SK-N-SH (cell line): ENCODE measurements around the gene RAB3B. TPM values are rescaled to one million over a fixed set of nuclear protein-coding genes. Genes with fewer than 3 reads are reported as not detected.

Experiments
- CTCF ChIA-PET: fragments of 300-600, 350-600 bp; formaldehyde crosslinking; extraction: SDS; loops from one replicate; lab custom pipeline; 2021; lab: Yijun Ruan, JAX
- POLR2A ChIA-PET: fragments of 350-600 bp; sonication (Branson Sonifier 250); formaldehyde crosslinking; extraction: SDS; loops from one replicate; lab custom pipeline; 2020; ENCODE audit warnings: antibody characterized with exemption, inconsistent platforms; lab: Yijun Ruan, JAX
- DNase-seq: peaks from one replicate; pipeline ENCODE4 v3.0.0; 2012
- H2AFZ ChIP-seq: fragments of 200-600 bp; sonication (generic); 2 replicates; pipeline ENCODE4 v1.8.1; 2016; ENCODE audit warnings: antibody characterized with exemption, mild to moderate bottlenecking, low read depth
- H3F3A ChIP-seq: fragments of 200-600 bp; sonication (generic); replicated peaks from 2 replicates; pipeline ENCODE3; 2016; ENCODE audit warnings: antibody characterized with exemption, mild to moderate bottlenecking; ENCODE audit not compliant: insufficient read depth
- H3K27ac ChIP-seq, 2 experiments: fragments of 200-500 bp in 1 of 2; fragments of 200-600 bp in 1 of 2; sonication (Bioruptor generic) in 1 of 2; sonication (generic), shearing (Covaris generic) in 1 of 2; 2 replicates each; pipeline versions ENCODE4 v1.5.1 to v1.6.1; 2014 to 2016; ENCODE audit warnings: low read depth in 2 of 2, inconsistent platforms in 1 of 2, low read length in 1 of 2, mild to moderate bottlenecking in 1 of 2, mixed read lengths in 1 of 2
- H3K27me3 ChIP-seq: fragments of 200-600 bp; sonication (generic), shearing (Covaris generic); 2 replicates; pipeline ENCODE4 v1.6.1; 2016; ENCODE audit warnings: mixed run types; ENCODE audit not compliant: insufficient read depth
- H3K36me3 ChIP-seq, 2 experiments: fragments of 200-500 bp in 1 of 2; fragments of 200-600 bp in 1 of 2; sonication (Bioruptor generic) in 1 of 2; sonication (generic) in 1 of 2; replicated peaks in 1 of 2; 2 replicates each; pipeline versions ENCODE3 to v1.5.1; 2014 to 2016; ENCODE audit warnings: low read length in 1 of 2, mild to moderate bottlenecking in 1 of 2; ENCODE audit not compliant: insufficient read depth in 2 of 2, control insufficient read depth in 1 of 2
- H3K4me1 ChIP-seq, 2 experiments: fragments of 200-500 bp in 1 of 2; fragments of 200-600 bp in 1 of 2; sonication (Bioruptor generic) in 1 of 2; sonication (generic), shearing (Covaris generic) in 1 of 2; 2 replicates each; pipeline versions ENCODE4 v1.5.1 to v1.6.1; 2014 to 2016; ENCODE audit warnings: low read depth in 1 of 2, low read length in 1 of 2, mixed run types in 1 of 2; ENCODE audit not compliant: insufficient read depth in 2 of 2, control insufficient read depth in 1 of 2
- H3K4me2 ChIP-seq: fragments of 200-600 bp; sonication (generic), shearing (Covaris generic); 2 replicates; pipeline ENCODE4 v1.6.1; 2017; ENCODE audit warnings: mixed run types
- H3K4me3 ChIP-seq, 2 experiments: fragments of 200-500 bp in 1 of 2; fragments of 200-600 bp in 1 of 2; sonication (Bioruptor generic) in 1 of 2; sonication (generic), shearing (Covaris generic) in 1 of 2; 2 replicates each; pipeline versions ENCODE4 v1.5.1 to v1.8.1; 2014 to 2016; ENCODE audit warnings: low read depth in 2 of 2, inconsistent platforms in 1 of 2, low read length in 1 of 2, mild to moderate bottlenecking in 1 of 2, mixed read lengths in 1 of 2, moderate library complexity in 1 of 2
- H3K79me2 ChIP-seq: fragments of 200-600 bp; sonication (generic); 2 replicates; pipeline ENCODE4 v1.8.1; 2017; ENCODE audit warnings: mild to moderate bottlenecking; ENCODE audit not compliant: insufficient read depth
- H3K9ac ChIP-seq: fragments of 200-600 bp; sonication (generic); 2 replicates; pipeline ENCODE4 v1.6.1; 2017; ENCODE audit warnings: mixed run types
- H3K9me2 ChIP-seq: fragments of 200-600 bp; sonication (generic); 2 replicates; pipeline ENCODE4 v1.6.1; 2017; ENCODE audit warnings: mixed run types
- H3K9me3 ChIP-seq: fragments of 200-600 bp; sonication (generic); 2 replicates; pipeline ENCODE4 v1.6.1; 2017; ENCODE audit warnings: mixed run types, mild to moderate bottlenecking, moderate library complexity
- H4K20me1 ChIP-seq: fragments of 200-600 bp; sonication (generic); 2 replicates; pipeline ENCODE4 v1.6.1; 2017; ENCODE audit warnings: mild to moderate bottlenecking, mixed run types; ENCODE audit not compliant: insufficient read depth
- ELF1 ChIP-seq: IDR thresholded peaks from 2 replicates; pipeline ENCODE4 v1.4.0; 2012
- EP300 ChIP-seq, 2 experiments: IDR thresholded peaks; 2 replicates each; pipeline versions ENCODE4 v1.4.0 to v1.6.1; 2012; ENCODE audit warnings: borderline replicate concordance in 1 of 2, low read depth in 1 of 2, low read length in 1 of 2
- FOSL2 ChIP-seq: IDR thresholded peaks from 2 replicates; pipeline ENCODE4 v1.4.0; 2012; ENCODE audit warnings: low read depth, mild to moderate bottlenecking, moderate library complexity, borderline replicate concordance
- GABPA ChIP-seq: IDR thresholded peaks from 2 replicates; pipeline ENCODE4 v1.4.0; 2012; ENCODE audit warnings: low read depth, mild to moderate bottlenecking
- MEF2A ChIP-seq: IDR thresholded peaks from 2 replicates; pipeline ENCODE4 v1.4.0; 2012; ENCODE audit warnings: low read depth, borderline replicate concordance
- MXI1 ChIP-seq: IDR thresholded peaks from 2 replicates; pipeline ENCODE4 v1.6.1; 2012; ENCODE audit warnings: mild to moderate bottlenecking, low read depth, low read length, improper control_type of control experiment
- NFIC ChIP-seq: IDR thresholded peaks from 2 replicates; pipeline ENCODE4 v1.4.0; 2012; ENCODE audit warnings: borderline replicate concordance
- PBX3 ChIP-seq: IDR thresholded peaks from 2 replicates; pipeline ENCODE4; 2012
- RAD21 ChIP-seq: IDR thresholded peaks from 2 replicates; pipeline ENCODE4 v1.6.1; 2012; ENCODE audit warnings: mild to moderate bottlenecking, low read length
- RFX5 ChIP-seq: IDR thresholded peaks from 2 replicates; pipeline ENCODE4 v1.6.1; 2012; ENCODE audit warnings: mild to moderate bottlenecking, improper control_type of control experiment, low read length
- RXRA ChIP-seq: IDR thresholded peaks from 2 replicates; pipeline ENCODE4 v1.4.0; 2012; ENCODE audit warnings: low read depth, mild to moderate bottlenecking, borderline replicate concordance
- SIN3A ChIP-seq: IDR thresholded peaks from 2 replicates; pipeline ENCODE4 v1.6.1; 2012; ENCODE audit warnings: low read depth, mild to moderate bottlenecking, low read length, moderate library complexity, borderline replicate concordance
- TCF12 ChIP-seq: IDR thresholded peaks from 2 replicates; pipeline ENCODE4 v1.4.0; 2012
- WGBS: methylation state at CpG from one replicate; pipeline ENCODE4 v1.1.6; 2017; ENCODE audit warnings: low lambda C conversion rate; 5-methylcytosine and 5-hydroxymethylcytosine counted together
- polyA plus RNA-seq, 3 experiments: library from polyadenylated mRNA; depleted of rRNA; stranded (reverse); fragments of >200 nt; gene quantifications; 2 replicates each; pipeline ENCODE4 v1.2.3, GENCODE V29; 2012
- TF ChIP-seq, protein P1 (sequence below): IDR thresholded peaks from 2 replicates; pipeline ENCODE4 v1.4.0; 2012; ENCODE audit warnings: low read depth, borderline replicate concordance
- TF ChIP-seq, protein P2 (sequence below): IDR thresholded peaks from 2 replicates; pipeline ENCODE4 v1.4.0; 2012; ENCODE audit warnings: low read depth

The RAB3B gene
- polyA plus RNA-seq, 1 of the 3 experiments (the other 2 are of a cell fraction) = 10.2 TPM

DNA sequence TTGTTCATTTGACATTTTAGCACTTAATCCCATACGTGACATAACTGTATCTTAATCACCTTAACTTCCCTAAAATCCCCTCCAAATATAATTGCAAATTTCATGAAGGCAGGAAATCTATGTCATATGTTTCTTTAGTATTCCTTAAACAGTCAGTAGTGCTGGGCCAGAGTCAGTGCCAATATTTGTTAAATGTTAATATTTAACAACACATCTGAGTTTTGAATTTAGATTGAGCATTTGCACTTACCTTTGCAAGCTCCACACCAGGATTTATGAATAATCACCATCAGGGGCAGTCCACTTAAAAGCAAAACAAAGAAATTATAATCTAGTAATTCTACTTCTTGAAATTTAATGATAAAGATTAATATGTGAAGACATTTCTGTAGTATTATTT lies 37.8 kb upstream of the RAB3B start:
- Histone ChIP-seq H3K9me2 (no peaks in the 10 kb centered on the region), H2AFZ (no peak overlapping the region), H3K9ac (no peak overlapping the region), H3K36me3 (peaks cover 34 to 35% of the 10 kb centered on the region in 2 experiments), H4K20me1 (peaks cover 14% of the 10 kb centered on the region; the same call in 1 of the 2 replicates), H3K79me2 (peaks cover 40% of the 10 kb centered on the region), H3K27me3 (no peaks in the 10 kb centered on the region), H3K4me2 (no peak overlapping the region), H3K4me3 (no peak overlapping the region), H3K27ac (no peak overlapping the region), H3F3A (peaks cover 7% of the 10 kb centered on the region), H3K4me1 (peaks cover 7 to 15% of the 10 kb centered on the region in 2 experiments; a peak in 3 of 4 replicates), H3K9me3 (no peaks in the 10 kb centered on the region)
- POLR2A ChIA-PET = interaction anchor here (0.6 to 1.8 kb wide), 2 partner anchors 16 to 27 kb away, joined by 3 to 4 read pairs; partner anchors contain the start of gene TXNDC12
- 92% methylated on average over 1 of the region's 1 CpG for WGBS
- CTCF ChIA-PET = interaction anchor here (0.7 to 1.4 kb wide), 2 partner anchors 25 to 27 kb away, joined by 4 read pairs; no protein-coding TSS in a partner anchor
- TF ChIP-seq RFX5 (no peak), MEF2A (no peak), MXI1 (no peak), RAD21 (no peak), PBX3 (no peak), FOSL2 (no peak), SIN3A (no peak), ELF1 (no peak)
- TF ChIP-seq, protein P1, sequence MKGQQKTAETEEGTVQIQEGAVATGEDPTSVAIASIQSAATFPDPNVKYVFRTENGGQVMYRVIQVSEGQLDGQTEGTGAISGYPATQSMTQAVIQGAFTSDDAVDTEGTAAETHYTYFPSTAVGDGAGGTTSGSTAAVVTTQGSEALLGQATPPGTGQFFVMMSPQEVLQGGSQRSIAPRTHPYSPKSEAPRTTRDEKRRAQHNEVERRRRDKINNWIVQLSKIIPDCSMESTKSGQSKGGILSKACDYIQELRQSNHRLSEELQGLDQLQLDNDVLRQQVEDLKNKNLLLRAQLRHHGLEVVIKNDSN = no peak
- DNase-seq = no peak

DNA sequence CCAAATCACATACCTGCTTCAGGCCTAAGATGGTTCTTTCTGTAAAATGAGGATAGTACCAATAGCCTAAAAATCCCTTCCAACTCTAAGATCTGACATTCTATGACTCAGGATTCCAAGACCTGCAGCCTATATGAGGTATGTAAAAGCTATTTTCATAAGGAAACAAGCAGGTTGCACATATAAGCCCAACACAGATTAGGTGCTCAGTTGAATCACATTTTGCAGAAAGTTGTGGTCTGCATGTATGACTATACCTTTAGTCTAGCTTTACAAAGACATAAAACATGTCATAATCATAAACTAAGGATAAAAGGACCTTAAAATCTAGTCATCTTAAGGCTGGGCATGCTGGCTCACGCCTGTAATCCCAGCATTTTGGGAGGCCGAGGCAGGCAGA lies 35.8 kb upstream of the RAB3B start:
- H3K9me2 ChIP-seq = no peaks in the 10 kb centered on the region
- no peak for DNase-seq
- no peak overlapping the region for H3K4me2 ChIP-seq
- H2AFZ ChIP-seq = no peak overlapping the region
- no peak overlapping the region for H3K4me3 ChIP-seq
- peaks cover under 1% of the 10 kb centered on the region; the same call in 1 of the 2 replicates for H4K20me1 ChIP-seq
- TF ChIP-seq SIN3A = no peak
- no peak for TF ChIP-seq RXRA
- no peak for TF ChIP-seq NFIC
- no peak for TF ChIP-seq TCF12
- no peak for TF ChIP-seq RAD21
- no peak for TF ChIP-seq GABPA
- TF ChIP-seq, protein P2, sequence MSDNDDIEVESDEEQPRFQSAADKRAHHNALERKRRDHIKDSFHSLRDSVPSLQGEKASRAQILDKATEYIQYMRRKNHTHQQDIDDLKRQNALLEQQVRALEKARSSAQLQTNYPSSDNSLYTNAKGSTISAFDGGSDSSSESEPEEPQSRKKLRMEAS = no peak
- TF ChIP-seq EP300 (IDR thresholded peaks at IDR 0.05; ENCODE audit: borderline replicate concordance in 1 of 2, low read depth in 1 of 2, low read length in 1 of 2) = no peak
- POLR2A ChIA-PET = no interaction called here
- peaks cover 0 to 2% of the 10 kb centered on the region in 2 experiments; a peak in 2 of 4 replicates for H3K4me1 ChIP-seq
- peaks cover 4% of the 10 kb centered on the region for H3F3A ChIP-seq
- H3K36me3 ChIP-seq = peaks cover 34 to 44% of the 10 kb centered on the region in 2 experiments
- H3K27me3 ChIP-seq = no peaks in the 10 kb centered on the region
- H3K9me3 ChIP-seq = no peaks in the 10 kb centered on the region
- no peak overlapping the region for H3K9ac ChIP-seq
- WGBS = 96% methylated on average over 2 of the region's 2 CpGs
- peaks cover 20% of the 10 kb centered on the region for H3K79me2 ChIP-seq
- no peak overlapping the region for H3K27ac ChIP-seq
- CTCF ChIA-PET = interaction anchor here (1.2 kb wide), 1 partner anchor 24 kb away, joined by 3 read pairs; no protein-coding TSS in a partner anchor
